Measurements from ENCODE around the gene RIC8B.

GRCh38 chr12:106839333-106839732 is 64.9 kb downstream of the RIC8B start:
- TF ChIP-seq CTCF (IDR thresholded peaks at IDR 0.05; ENCODE audit: low read length) (no peak), EZH2 (IDR thresholded peaks at IDR 0.05; ENCODE audit: borderline replicate concordance, low read length) (no peak)
